HUES48 (cell line): ENCODE results near the gene PVALEF.

Experiments
- H3K27ac ChIP-seq: one replicate; pipeline ENCODE4 v1.7.0; 2013; ENCODE audit warnings: low read depth, low read length, inconsistent platforms
- H3K27me3 ChIP-seq: 2 replicates; pipeline ENCODE4 v1.6.1; 2013; ENCODE audit warnings: mild to moderate bottlenecking, low read length; ENCODE audit not compliant: control insufficient read depth, insufficient read depth
- H3K36me3 ChIP-seq: 2 replicates; pipeline ENCODE4 v1.6.1; 2013; ENCODE audit warnings: low read length; ENCODE audit not compliant: control insufficient read depth, insufficient read depth
- H3K4me1 ChIP-seq: 2 replicates; pipeline ENCODE4 v1.6.1; 2013; ENCODE audit warnings: mild to moderate bottlenecking, low read length; ENCODE audit not compliant: control insufficient read depth, insufficient read depth
- H3K4me3 ChIP-seq: 2 replicates; pipeline ENCODE4 v1.5.1; 2013; ENCODE audit warnings: mild to moderate bottlenecking, low read depth, low read length
- H3K9ac ChIP-seq: 2 replicates; pipeline ENCODE4 v1.6.1; 2013; ENCODE audit warnings: mild to moderate bottlenecking, low read depth, low read length, moderate library complexity
- H3K9me3 ChIP-seq: 2 replicates; pipeline ENCODE4 v1.6.1; 2013; ENCODE audit warnings: low read length; ENCODE audit not compliant: control insufficient read depth, insufficient read depth

PVALEF gene

DNA sequence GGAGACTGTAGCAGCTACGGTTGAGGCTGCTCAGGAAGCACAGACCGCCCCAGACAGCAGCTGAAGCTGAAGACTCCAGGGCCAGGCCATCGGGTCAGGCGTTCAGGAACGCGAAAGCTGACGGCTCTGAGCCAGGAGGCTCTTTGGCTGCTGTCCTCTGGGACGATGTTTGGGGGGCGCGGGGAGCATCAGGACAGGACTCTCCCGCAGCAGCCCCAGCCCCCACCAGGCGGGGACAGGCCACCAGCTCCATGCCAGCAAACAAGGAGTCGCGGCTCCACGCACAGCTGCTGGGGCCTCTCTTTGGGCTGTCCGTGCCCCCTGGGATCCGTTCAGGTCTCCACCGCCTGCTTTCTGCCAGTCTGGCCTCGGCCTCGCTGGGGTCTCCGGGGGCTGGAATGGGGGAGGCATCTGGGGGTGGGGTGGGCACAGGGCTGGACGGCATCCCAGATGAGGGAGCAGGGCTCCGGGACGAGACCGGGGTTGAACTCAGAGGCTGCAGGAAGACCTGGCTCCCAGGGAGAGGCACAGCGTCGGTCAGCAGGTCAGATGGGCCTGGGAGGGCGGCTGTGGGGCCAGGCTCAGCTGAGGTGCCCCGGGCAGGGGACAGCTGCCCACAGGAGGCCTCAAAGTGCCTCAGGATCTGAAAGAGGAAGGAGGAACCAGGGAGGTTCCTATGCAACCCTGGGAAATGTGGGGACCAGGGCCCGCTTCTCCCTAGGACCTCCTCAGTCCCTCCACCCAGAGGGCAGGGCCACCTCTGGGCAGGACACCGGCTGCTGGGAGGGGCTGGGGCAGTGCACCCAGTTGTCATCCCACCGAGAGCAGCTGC is 63.7 kb downstream of the PVALEF start:
- no peak overlapping the region for H3K4me3 ChIP-seq
- H3K36me3 ChIP-seq = peaks cover 23% of the 10 kb centered on the region
- H3K4me1 ChIP-seq = no peaks in the 10 kb centered on the region
- H3K27ac ChIP-seq = no peak overlapping the region
- no peaks in the 10 kb centered on the region; the same call in 1 of the 2 replicates for H3K27me3 ChIP-seq
- no peaks in the 10 kb centered on the region for H3K9me3 ChIP-seq
- H3K9ac ChIP-seq = no peak overlapping the region

DNA sequence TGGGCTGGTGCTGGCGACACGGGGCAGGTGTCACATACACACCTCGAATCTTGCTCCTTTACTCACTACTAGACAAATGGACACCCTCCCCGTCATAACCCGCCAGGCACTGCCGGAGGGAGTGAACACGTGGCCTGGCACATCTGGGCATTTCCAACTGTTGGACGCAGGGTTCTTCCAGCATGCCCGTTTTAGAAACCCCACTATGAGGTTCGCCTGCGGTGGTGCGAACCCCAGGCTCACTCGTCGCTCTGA is 64.3 kb downstream of the PVALEF start:
- H3K27ac ChIP-seq = no peak overlapping the region
- no peak overlapping the region for H3K9ac ChIP-seq
- no peaks in the 10 kb centered on the region for H3K9me3 ChIP-seq
- H3K4me3 ChIP-seq = no peak overlapping the region
- H3K4me1 ChIP-seq = no peaks in the 10 kb centered on the region
- peaks cover 23% of the 10 kb centered on the region for H3K36me3 ChIP-seq
- no peaks in the 10 kb centered on the region for H3K27me3 ChIP-seq

DNA sequence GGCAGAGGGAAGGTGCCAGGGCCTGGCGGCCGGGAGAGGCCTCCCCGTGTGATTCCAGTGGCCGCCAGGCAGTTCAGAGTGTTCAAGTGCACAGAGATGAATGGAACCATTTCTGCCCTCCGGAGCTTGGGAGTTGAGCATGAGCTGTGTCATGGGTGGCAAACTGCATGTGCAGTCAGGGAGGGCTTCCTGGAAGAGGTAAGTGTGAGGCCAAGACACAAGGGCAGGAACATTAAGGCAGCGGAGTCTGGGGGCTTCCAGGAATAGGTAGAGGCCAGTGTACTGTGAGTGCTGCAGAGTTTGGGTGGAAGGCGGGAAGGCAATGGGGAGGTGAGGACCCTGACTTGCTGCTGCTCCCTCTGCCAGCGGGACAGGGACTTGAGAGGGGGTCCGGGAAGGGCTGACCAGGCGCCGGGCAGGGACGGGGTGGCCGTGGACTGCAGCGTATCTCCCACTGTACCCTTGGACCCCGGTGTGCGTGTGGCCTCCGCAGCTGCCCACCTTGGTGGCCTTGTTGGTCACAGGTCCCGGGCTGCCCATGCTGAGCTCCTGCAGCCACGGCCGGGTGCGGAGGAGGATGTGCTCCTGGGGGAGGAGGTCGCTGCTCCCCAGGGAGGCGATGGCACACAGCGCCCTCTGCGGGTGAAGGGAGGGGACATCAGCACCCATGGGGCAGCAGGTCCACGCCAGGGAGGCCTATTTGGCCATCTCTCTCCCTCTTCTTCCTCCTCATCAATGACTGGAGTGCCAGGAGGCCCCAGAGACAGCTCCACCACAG is 64.9 kb downstream of the PVALEF start:
- H3K36me3 ChIP-seq = peaks cover 23% of the 10 kb centered on the region
- H3K4me3 ChIP-seq = no peak overlapping the region
- no peak overlapping the region for H3K9ac ChIP-seq
- H3K27me3 ChIP-seq = no peaks in the 10 kb centered on the region
- H3K9me3 ChIP-seq = no peaks in the 10 kb centered on the region
- no peak overlapping the region for H3K27ac ChIP-seq
- no peaks in the 10 kb centered on the region for H3K4me1 ChIP-seq

DNA sequence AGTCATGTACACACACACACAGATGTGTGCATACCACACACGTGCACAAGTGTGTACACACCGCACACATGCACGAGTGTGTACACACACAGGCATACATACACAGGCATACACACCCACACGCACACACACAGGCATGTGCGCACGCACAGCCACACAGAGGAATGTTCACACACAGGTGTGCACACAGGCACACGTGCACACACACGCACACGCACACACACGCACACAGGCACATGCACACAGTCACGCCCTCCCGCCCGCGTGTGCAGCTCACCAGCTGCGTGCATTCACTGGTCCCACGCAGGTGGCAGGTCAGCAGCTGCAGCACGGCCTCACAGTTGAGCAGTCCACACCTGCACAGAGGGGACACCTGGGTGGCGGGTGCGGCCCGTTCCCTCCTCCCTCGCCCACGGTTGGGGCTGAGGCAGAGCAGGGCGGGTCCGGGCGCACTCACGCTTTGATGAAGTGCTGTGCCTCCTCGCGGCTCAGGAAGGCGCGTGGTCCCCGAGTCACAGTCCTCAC is 65.9 kb downstream of the PVALEF start:
- Histone ChIP-seq H3K36me3 (peaks cover 23% of the 10 kb centered on the region), H3K4me1 (no peaks in the 10 kb centered on the region), H3K27ac (no peak overlapping the region), H3K27me3 (no peaks in the 10 kb centered on the region), H3K4me3 (no peak overlapping the region), H3K9ac (no peak overlapping the region), H3K9me3 (no peaks in the 10 kb centered on the region)

DNA sequence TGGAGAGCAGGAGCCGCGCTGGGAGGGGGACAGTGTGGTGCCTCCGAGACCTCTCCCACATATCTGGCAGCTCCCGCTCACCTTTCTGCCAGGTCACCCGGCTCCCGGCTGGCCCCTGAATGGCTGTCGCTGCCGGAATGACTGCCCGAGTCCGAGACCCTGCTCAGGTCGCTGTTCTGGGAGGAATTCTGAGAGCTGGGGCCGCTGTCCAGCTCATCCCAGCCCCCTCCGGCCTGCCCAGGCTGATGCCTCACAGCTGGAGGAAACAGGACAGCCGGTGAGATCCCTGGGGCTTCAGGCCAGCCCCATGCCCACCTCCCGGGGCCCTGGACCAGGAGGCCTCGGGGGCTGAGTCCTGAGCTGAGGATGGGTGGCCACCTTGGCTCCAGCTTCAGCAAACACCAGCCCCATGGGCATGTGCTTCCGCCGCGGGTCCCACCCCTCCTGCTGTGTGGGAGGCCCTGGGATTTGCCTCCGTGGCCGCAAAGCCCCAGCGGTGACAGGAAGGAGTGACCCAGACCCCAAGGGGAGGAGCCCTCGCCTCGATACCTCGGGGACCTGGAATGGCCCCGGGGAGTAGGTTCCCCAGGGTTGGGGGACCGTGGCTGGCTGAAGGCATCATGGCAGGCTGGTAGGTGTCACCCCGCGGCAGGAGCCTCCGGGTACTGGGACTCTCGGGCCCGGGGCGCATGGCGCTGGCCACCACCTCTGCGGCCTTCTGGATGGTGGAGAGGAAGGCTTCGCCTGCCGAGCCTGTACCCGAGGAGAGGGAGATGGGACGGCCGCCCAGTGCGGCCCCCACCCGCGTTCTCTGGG is 66.7 kb downstream of the PVALEF start:
- Histone ChIP-seq H3K36me3 (peaks cover 23% of the 10 kb centered on the region), H3K27ac (no peak overlapping the region), H3K9me3 (no peaks in the 10 kb centered on the region), H3K9ac (no peak overlapping the region), H3K4me3 (no peak overlapping the region), H3K27me3 (no peaks in the 10 kb centered on the region), H3K4me1 (no peaks in the 10 kb centered on the region)
